ENCODE results near the gene HPSE2.

- TF ChIP-seq MAX (IDR thresholded peaks at IDR 0.05; ENCODE audit: low read depth) (no peak), USF2 (IDR thresholded peaks at IDR 0.05; ENCODE audit: borderline replicate concordance, low read depth, low read length) (no peak), EP300 (IDR thresholded peaks at IDR 0.05; ENCODE audit: borderline replicate concordance in 1 of 2, low read depth in 1 of 2, low read length in 1 of 2) (no peak), JUND (IDR thresholded peaks at IDR 0.05) (no peak), TAF1 (IDR thresholded peaks at IDR 0.05; ENCODE audit: borderline replicate concordance, low read depth, low read length) (no peak), POLR2AphosphoS5 (IDR thresholded peaks at IDR 0.05; ENCODE audit: low read depth, low read length) (no peak), CHD2 (IDR thresholded peaks at IDR 0.05; ENCODE audit: low read length, partially characterized antibody) (no peak), GATA2 (CRISPR knock-in tag; IDR thresholded peaks at IDR 0.05) (no peak), SMC3 (IDR thresholded peaks at IDR 0.05; ENCODE audit: low read depth, low read length) (no peak), NFIC (IDR thresholded peaks at IDR 0.05; ENCODE audit: borderline replicate concordance) (no peak), EZH2phosphoT487 (IDR thresholded peaks at IDR 0.05; ENCODE audit: borderline replicate concordance, low read depth) (no peak), RAD21 (IDR thresholded peaks at IDR 0.05; ENCODE audit: low read length) (no peak)
- TF ChIP-seq, protein P1, sequence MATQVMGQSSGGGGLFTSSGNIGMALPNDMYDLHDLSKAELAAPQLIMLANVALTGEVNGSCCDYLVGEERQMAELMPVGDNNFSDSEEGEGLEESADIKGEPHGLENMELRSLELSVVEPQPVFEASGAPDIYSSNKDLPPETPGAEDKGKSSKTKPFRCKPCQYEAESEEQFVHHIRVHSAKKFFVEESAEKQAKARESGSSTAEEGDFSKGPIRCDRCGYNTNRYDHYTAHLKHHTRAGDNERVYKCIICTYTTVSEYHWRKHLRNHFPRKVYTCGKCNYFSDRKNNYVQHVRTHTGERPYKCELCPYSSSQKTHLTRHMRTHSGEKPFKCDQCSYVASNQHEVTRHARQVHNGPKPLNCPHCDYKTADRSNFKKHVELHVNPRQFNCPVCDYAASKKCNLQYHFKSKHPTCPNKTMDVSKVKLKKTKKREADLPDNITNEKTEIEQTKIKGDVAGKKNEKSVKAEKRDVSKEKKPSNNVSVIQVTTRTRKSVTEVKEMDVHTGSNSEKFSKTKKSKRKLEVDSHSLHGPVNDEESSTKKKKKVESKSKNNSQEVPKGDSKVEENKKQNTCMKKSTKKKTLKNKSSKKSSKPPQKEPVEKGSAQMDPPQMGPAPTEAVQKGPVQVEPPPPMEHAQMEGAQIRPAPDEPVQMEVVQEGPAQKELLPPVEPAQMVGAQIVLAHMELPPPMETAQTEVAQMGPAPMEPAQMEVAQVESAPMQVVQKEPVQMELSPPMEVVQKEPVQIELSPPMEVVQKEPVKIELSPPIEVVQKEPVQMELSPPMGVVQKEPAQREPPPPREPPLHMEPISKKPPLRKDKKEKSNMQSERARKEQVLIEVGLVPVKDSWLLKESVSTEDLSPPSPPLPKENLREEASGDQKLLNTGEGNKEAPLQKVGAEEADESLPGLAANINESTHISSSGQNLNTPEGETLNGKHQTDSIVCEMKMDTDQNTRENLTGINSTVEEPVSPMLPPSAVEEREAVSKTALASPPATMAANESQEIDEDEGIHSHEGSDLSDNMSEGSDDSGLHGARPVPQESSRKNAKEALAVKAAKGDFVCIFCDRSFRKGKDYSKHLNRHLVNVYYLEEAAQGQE (IDR thresholded peaks at IDR 0.05; ENCODE audit: low read depth, low read length) = no peak
- TF ChIP-seq, protein P2, sequence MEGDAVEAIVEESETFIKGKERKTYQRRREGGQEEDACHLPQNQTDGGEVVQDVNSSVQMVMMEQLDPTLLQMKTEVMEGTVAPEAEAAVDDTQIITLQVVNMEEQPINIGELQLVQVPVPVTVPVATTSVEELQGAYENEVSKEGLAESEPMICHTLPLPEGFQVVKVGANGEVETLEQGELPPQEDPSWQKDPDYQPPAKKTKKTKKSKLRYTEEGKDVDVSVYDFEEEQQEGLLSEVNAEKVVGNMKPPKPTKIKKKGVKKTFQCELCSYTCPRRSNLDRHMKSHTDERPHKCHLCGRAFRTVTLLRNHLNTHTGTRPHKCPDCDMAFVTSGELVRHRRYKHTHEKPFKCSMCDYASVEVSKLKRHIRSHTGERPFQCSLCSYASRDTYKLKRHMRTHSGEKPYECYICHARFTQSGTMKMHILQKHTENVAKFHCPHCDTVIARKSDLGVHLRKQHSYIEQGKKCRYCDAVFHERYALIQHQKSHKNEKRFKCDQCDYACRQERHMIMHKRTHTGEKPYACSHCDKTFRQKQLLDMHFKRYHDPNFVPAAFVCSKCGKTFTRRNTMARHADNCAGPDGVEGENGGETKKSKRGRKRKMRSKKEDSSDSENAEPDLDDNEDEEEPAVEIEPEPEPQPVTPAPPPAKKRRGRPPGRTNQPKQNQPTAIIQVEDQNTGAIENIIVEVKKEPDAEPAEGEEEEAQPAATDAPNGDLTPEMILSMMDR (IDR thresholded peaks at IDR 0.05) = no peak
These were observed 383.0 kb downstream of the HPSE2 start for GRCh38 chr10:98852686-98853085.

Data from SK-N-SH (cell line).